H1 (cell line): ENCODE measurements around the gene TMPRSS12. TPM values are rescaled to one million over a fixed set of nuclear protein-coding genes. Genes with fewer than 3 reads are reported as not detected.

Experiments used
- CTCF ChIA-PET: fragments of 300-600 bp; sonication (Branson Sonifier 250); formaldehyde crosslinking; loops from one replicate; lab custom pipeline; 2021; ENCODE audit not compliant: partially characterized antibody; lab: Charles Lee
- POLR2A ChIA-PET: fragments of 300-600 bp; sonication (Branson Sonifier 250); formaldehyde crosslinking; loops from one replicate; lab custom pipeline; 2021; ENCODE audit warnings: inconsistent platforms; ENCODE audit not compliant: partially characterized antibody; lab: Charles Lee
- DNase-seq, 2 experiments: peaks; one replicate each; pipeline versions ENCODE4 v3.0.0 to v3.0.0-alpha.2; 2010 to 2022; ENCODE audit warnings: low spot score in 2 of 2, low read depth in 1 of 2, mixed read lengths in 1 of 2
- FAIRE-seq: peaks from 2 replicates; lab custom pipeline; 2011; peaks lifted over from hg19 to GRCh38; lab: Jason Lieb, UNC
- H2AFZ ChIP-seq: 2 replicates; pipeline ENCODE4 v1.8.1; 2012; ENCODE audit warnings: low read length, inconsistent platforms
- H2AK5ac ChIP-seq: 2 replicates; pipeline ENCODE4 v1.6.1; 2013; ENCODE audit warnings: low read depth, low read length
- H2BK120ac ChIP-seq: replicated peaks from 2 replicates; pipeline ENCODE3; 2013; ENCODE audit warnings: low read depth, low read length, inconsistent platforms
- H2BK12ac ChIP-seq: 2 replicates; pipeline ENCODE4 v1.6.1; 2013; ENCODE audit warnings: low read depth, low read length
- H2BK15ac ChIP-seq: 2 replicates; pipeline ENCODE4 v1.6.1; 2013; ENCODE audit warnings: low read length
- H2BK20ac ChIP-seq: 2 replicates; pipeline ENCODE4 v1.6.1; 2013; ENCODE audit warnings: low read length
- H2BK5ac ChIP-seq: 2 replicates; pipeline ENCODE4 v1.6.1; 2013; ENCODE audit warnings: low read depth, low read length
- H3K14ac ChIP-seq: 2 replicates; pipeline ENCODE4 v1.6.1; 2013; ENCODE audit warnings: inconsistent platforms; ENCODE audit not compliant: insufficient read length
- H3K18ac ChIP-seq: 2 replicates; pipeline ENCODE4 v1.6.1; 2013; ENCODE audit warnings: low read length; ENCODE audit errors: extremely low read depth
- H3K23ac ChIP-seq: 2 replicates; pipeline ENCODE4 v1.6.1; 2013; ENCODE audit warnings: inconsistent platforms; ENCODE audit not compliant: insufficient read length
- H3K23me2 ChIP-seq: 2 replicates; pipeline ENCODE4 v1.6.1; 2013; ENCODE audit warnings: low read depth, low read length
- H3K27ac ChIP-seq: 2 replicates; pipeline ENCODE4 v1.6.1; 2011; ENCODE audit warnings: low read depth, low read length, inconsistent platforms
- H3K27me3 ChIP-seq, 4 experiments: replicated peaks in 1 of 4; 1 replicate in 1 of 4; 2 replicates in 3 of 4; pipeline versions ENCODE4 v1.6.1 to v1.8.1; 2011 to 2013; ENCODE audit warnings: low read length in 3 of 4, mild to moderate bottlenecking in 3 of 4, inconsistent platforms in 2 of 4, mixed read lengths in 2 of 4, moderate library complexity in 1 of 4; ENCODE audit not compliant: control insufficient read depth in 3 of 4, insufficient read depth in 3 of 4; ENCODE audit errors: extremely low read depth in 1 of 4
- H3K36me3 ChIP-seq, 4 experiments: 2 replicates each; pipeline versions ENCODE4 v1.6.1 to v1.8.1; 2011 to 2013; ENCODE audit warnings: mild to moderate bottlenecking in 4 of 4, low read length in 3 of 4, moderate library complexity in 2 of 4, control low read depth in 1 of 4, inconsistent platforms in 1 of 4; ENCODE audit not compliant: insufficient read depth in 4 of 4, control insufficient read depth in 2 of 4
- H3K4ac ChIP-seq: replicated peaks from 2 replicates; pipeline ENCODE3; 2013; ENCODE audit warnings: low read length, low read depth, mixed read lengths, inconsistent platforms; ENCODE audit not compliant: insufficient read length
- H3K4me1 ChIP-seq, 4 experiments: replicated peaks in 1 of 4; 1 replicate in 1 of 4; 2 replicates in 3 of 4; pipeline versions ENCODE4 v1.6.1 to v1.8.1; 2011 to 2013; ENCODE audit warnings: low read length in 3 of 4, inconsistent platforms in 2 of 4, mixed read lengths in 1 of 4; ENCODE audit not compliant: insufficient read depth in 4 of 4, control insufficient read depth in 3 of 4
- H3K4me2 ChIP-seq, 2 experiments: 2 replicates each; pipeline versions ENCODE4 v1.6.1 to v1.8.1; 2011 to 2013; ENCODE audit warnings: low read depth in 2 of 2, low read length in 2 of 2, control low read depth in 1 of 2, inconsistent platforms in 1 of 2, mild to moderate bottlenecking in 1 of 2; ENCODE audit not compliant: insufficient read depth in 1 of 2
- H3K4me3 ChIP-seq, 4 experiments: fragments of 200-600, 300-600 bp in 1 of 4; sonication (generic), shearing (Covaris generic), sonication (Bioruptor Twin) in 1 of 4; 2 replicates each; pipeline versions ENCODE4 v1.5.1 to v1.8.1; 2011 to 2016; ENCODE audit warnings: low read length in 4 of 4, low read depth in 3 of 4, control low read depth in 2 of 4, inconsistent platforms in 2 of 4, mild to moderate bottlenecking in 2 of 4, mixed read lengths in 1 of 4, moderate library complexity in 1 of 4; ENCODE audit not compliant: insufficient read depth in 2 of 4; ENCODE audit errors: extremely low read depth in 1 of 4
- H3K56ac ChIP-seq: replicated peaks from 2 replicates; pipeline ENCODE3; 2013; ENCODE audit warnings: low read depth, mild to moderate bottlenecking, mixed read lengths, low read length, inconsistent platforms; ENCODE audit not compliant: insufficient read length
- H3K79me1 ChIP-seq: 2 replicates; pipeline ENCODE4 v1.6.1; 2013; ENCODE audit warnings: low read depth, low read length, control low read depth
- H3K79me2 ChIP-seq, 2 experiments: 2 replicates each; pipeline versions ENCODE4 v1.6.1 to v1.8.1; 2012 to 2013; ENCODE audit warnings: low read length in 2 of 2, mild to moderate bottlenecking in 2 of 2, inconsistent platforms in 1 of 2; ENCODE audit not compliant: insufficient read depth in 2 of 2, control insufficient read depth in 1 of 2
- H3K9ac ChIP-seq, 4 experiments: replicated peaks in 1 of 4; 1 replicate in 1 of 4; 2 replicates in 3 of 4; pipeline versions ENCODE4 v1.6.1 to v1.8.1; 2011 to 2013; ENCODE audit warnings: low read depth in 3 of 4, low read length in 3 of 4, control low read depth in 2 of 4, mild to moderate bottlenecking in 2 of 4, moderate library complexity in 2 of 4, inconsistent platforms in 1 of 4; ENCODE audit errors: extremely low read depth in 1 of 4
- H3K9me3 ChIP-seq, 2 experiments: 2 replicates each; pipeline versions ENCODE4 v1.6.1 to v1.8.1; 2012 to 2013; ENCODE audit warnings: mild to moderate bottlenecking in 2 of 2, moderate library complexity in 2 of 2, control low read depth in 1 of 2, inconsistent platforms in 1 of 2, low read depth in 1 of 2, low read length in 1 of 2, mixed read lengths in 1 of 2; ENCODE audit not compliant: insufficient read depth in 2 of 2
- H4K20me1 ChIP-seq, 2 experiments: replicated peaks in 1 of 2; 2 replicates each; pipeline versions ENCODE3 to v1.8.1; 2011 to 2013; ENCODE audit warnings: inconsistent platforms in 2 of 2, low read length in 2 of 2, mild to moderate bottlenecking in 1 of 2; ENCODE audit not compliant: insufficient read depth in 2 of 2, control insufficient read depth in 1 of 2
- H4K5ac ChIP-seq: 2 replicates; pipeline ENCODE4 v1.6.1; 2013; ENCODE audit warnings: low read length, low read depth, mixed read lengths, inconsistent platforms; ENCODE audit not compliant: insufficient read length
- H4K8ac ChIP-seq: 2 replicates; pipeline ENCODE4 v1.8.0; 2013; ENCODE audit warnings: mild to moderate bottlenecking, moderate library complexity, low read length, inconsistent platforms; ENCODE audit not compliant: insufficient read depth; ENCODE audit errors: extremely low read depth
- H4K91ac ChIP-seq: replicated peaks from 2 replicates; pipeline ENCODE3; 2013; ENCODE audit warnings: low read length, mixed read lengths, inconsistent platforms; ENCODE audit not compliant: insufficient read length
- CEBPB ChIP-seq: IDR thresholded peaks from 2 replicates; pipeline ENCODE4 v1.6.1; 2012; ENCODE audit warnings: low read depth, low read length
- FOSL1 ChIP-seq: IDR thresholded peaks from 2 replicates; pipeline ENCODE4 v1.6.1; 2011; ENCODE audit warnings: mild to moderate bottlenecking, low read depth, low read length, moderate library complexity; ENCODE audit not compliant: insufficient read depth
- GABPA ChIP-seq: IDR thresholded peaks from 2 replicates; pipeline ENCODE4 v1.6.1; 2011; ENCODE audit warnings: mild to moderate bottlenecking, low read length, moderate library complexity, borderline replicate concordance; ENCODE audit not compliant: insufficient read depth
- JUND ChIP-seq: IDR thresholded peaks from 2 replicates; pipeline ENCODE4 v1.6.1; 2011; ENCODE audit warnings: mild to moderate bottlenecking, improper control_type of control experiment, low read length
- KDM4A ChIP-seq: IDR thresholded peaks from one replicate; pipeline ENCODE4 v1.7.1; 2012; ENCODE audit warnings: low read depth, mild to moderate bottlenecking, moderate library complexity, low read length, inconsistent platforms; ENCODE audit not compliant: severe bottlenecking
- SAP30 ChIP-seq: fragments of 300-600 bp; sonication (generic); IDR thresholded peaks from 2 replicates; pipeline ENCODE4 v1.7.1; 2012; ENCODE audit warnings: low read length, moderate library complexity, mild to moderate bottlenecking, inconsistent platforms; ENCODE audit not compliant: insufficient read depth, insufficient replicate concordance
- TAF7 ChIP-seq: optimal IDR thresholded peaks from 2 replicates; pipeline ENCODE3; 2011; ENCODE audit warnings: low read depth, mild to moderate bottlenecking, inconsistent platforms, low read length, moderate library complexity, borderline replicate concordance
- WGBS, 2 experiments: shearing (Covaris generic) in 1 of 2; methylation state at CpG; one replicate each; pipeline versions ENCODE4 v1.1.6 to v1.1.7; 2013 to 2015; ENCODE audit warnings: low lambda C conversion rate in 2 of 2, mixed read lengths in 2 of 2, inconsistent platforms in 1 of 2, low coverage in 1 of 2, missing lambda C conversion rate in 1 of 2; ENCODE audit not compliant: insufficient replicate concordance in 2 of 2, insufficient coverage in 1 of 2, insufficient read length in 1 of 2; ENCODE audit errors: extremely low coverage in 1 of 2, missing lambda C conversion rate in 1 of 2; 5-methylcytosine and 5-hydroxymethylcytosine counted together
- polyA plus RNA-seq, 7 experiments: library from polyadenylated mRNA; depleted of rRNA in 3 of 7; stranded (reverse) in 5 of 7; unstranded in 2 of 7; fragments of >200 nt in 5 of 7; fragments of 200-250 nt in 2 of 7; gene quantifications; 1 replicate in 5 of 7; 2 replicates in 1 of 7; 4 replicates in 1 of 7; pipeline versions ENCODE4 v1.2.1 to v1.2.3, GENCODE V29; 2011 to 2013; ENCODE audit warnings: missing spikeins in 2 of 7, mixed read lengths in 2 of 7
- total RNA-seq: library from RNA; stranded (reverse); fragmentation: NEBNext Ultra II Directional; extraction: Animal tissue kit (Norgen Biotek cat#: 25700); gene quantifications from 2 replicates; pipeline ENCODE4 v1.2.1, GENCODE V29; 2021

Gene TMPRSS12
- total and polyA plus RNA-seq, 2 of the 8 experiments (the other 6 are each of a cell fraction or from before 2014, with no cell fraction given): not detected

DNA sequence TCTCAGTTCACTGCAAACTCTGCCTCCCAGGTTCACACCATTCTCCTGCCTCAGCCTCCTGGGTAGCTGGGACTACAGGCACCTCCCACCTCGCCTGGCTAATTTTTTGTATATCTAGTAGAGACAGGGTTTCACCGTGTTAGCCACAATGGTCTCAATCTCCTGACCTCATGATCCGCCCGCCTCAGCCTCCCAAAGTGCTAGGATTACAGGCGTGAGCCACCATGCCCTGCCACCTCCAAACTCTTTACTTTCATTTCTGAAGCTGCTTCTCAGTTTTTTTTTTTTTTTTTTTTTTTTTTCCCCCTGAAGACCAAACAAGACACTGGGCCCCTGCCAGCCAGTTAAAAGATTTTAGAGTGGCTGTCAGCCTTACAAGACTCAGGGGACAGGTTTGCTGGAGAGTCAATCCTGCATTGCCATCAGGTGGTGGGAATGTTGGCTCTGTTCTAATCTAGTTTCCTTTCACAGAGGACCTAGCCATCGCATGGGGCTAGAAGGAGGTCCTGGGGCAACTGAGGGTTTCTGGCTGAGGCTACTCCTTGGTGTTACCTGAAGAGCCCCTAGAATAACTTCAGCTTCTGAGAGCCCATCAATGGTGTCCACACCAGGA lies 72.3 kb downstream of the TMPRSS12 start:
- H3K4me2 ChIP-seq: no peak overlapping the region
- no peak for TF ChIP-seq SAP30
- TF ChIP-seq KDM4A: no peak
- no peak for TF ChIP-seq FOSL1
- no peak for TF ChIP-seq JUND
- TF ChIP-seq TAF7: no peak
- no peak for TF ChIP-seq CEBPB
- no peak for TF ChIP-seq GABPA
- H2BK15ac ChIP-seq: no peak overlapping the region
- no peak overlapping the region for H2BK5ac ChIP-seq
- H3K9me3 ChIP-seq: peaks cover 37 to 42% of the 10 kb centered on the region in 2 experiments
- H3K9ac ChIP-seq: no peak overlapping the region
- no peaks in the 10 kb centered on the region for H4K20me1 ChIP-seq
- ChIA-PET POLR2A (interaction anchor here (0.7 kb wide), 1 partner anchor 10 kb away, joined by 5 read pairs; no protein-coding TSS in a partner anchor), CTCF (interaction anchor here (0.6 to 1.0 kb wide), 3 partner anchors 12 to 156 kb away, joined by 3 to 5 read pairs (median 4); no protein-coding TSS in a partner anchor)
- H2BK20ac ChIP-seq: no peak overlapping the region
- H3K4ac ChIP-seq: no peak overlapping the region
- H3K27ac ChIP-seq: no peak overlapping the region
- H4K8ac ChIP-seq: no peak overlapping the region
- H3K79me2 ChIP-seq: no peaks in the 10 kb centered on the region
- no peak overlapping the region for H2AK5ac ChIP-seq
- no peak overlapping the region for H3K14ac ChIP-seq
- H3K4me3 ChIP-seq: no peak overlapping the region
- no peak for DNase-seq
- no peak for FAIRE-seq
- H2AFZ ChIP-seq: no peak overlapping the region
- H3K23me2 ChIP-seq: no peaks in the 10 kb centered on the region
- no peaks in the 10 kb centered on the region for H3K79me1 ChIP-seq
- peaks cover 0 to 2% (median 0%) of the 10 kb centered on the region in 4 experiments; a peak in 2 of 8 replicates for H3K36me3 ChIP-seq
- no peak overlapping the region for H2BK120ac ChIP-seq
- no peak overlapping the region for H3K56ac ChIP-seq
- H3K18ac ChIP-seq: no peak overlapping the region
- H4K91ac ChIP-seq: no peak overlapping the region
- 84% methylated on average over 5 of the region's 6 CpGs; no CpG with 5 or more reads in 1 of the 2 experiments for WGBS, 2 experiments
- H2BK12ac ChIP-seq: no peak overlapping the region
- no peaks in the 10 kb centered on the region for H3K4me1 ChIP-seq
- no peak overlapping the region for H4K5ac ChIP-seq
- H3K23ac ChIP-seq: no peak overlapping the region
- no peaks in the 10 kb centered on the region for H3K27me3 ChIP-seq
